Smooth muscle cell (in vitro differentiated cells): Measurements from ENCODE around the gene MCM9. TPM values are rescaled to one million over a fixed set of nuclear protein-coding genes. Genes with fewer than 3 reads are reported as not detected.

ENCODE experiments used
- DNase-seq: peaks from one replicate; lab custom pipeline; 2025; ENCODE audit not compliant: unreplicated experiment; lab: John Stamatoyannopoulos, UW
- H2AFZ ChIP-seq: fragments of 200-600 bp; sonication (generic); 2 replicates; pipeline ENCODE4 v1.6.0; 2016; ENCODE audit warnings: antibody characterized with exemption, low read depth, mild to moderate bottlenecking
- H3F3A ChIP-seq: fragments of 200-600 bp; sonication (generic); 2 replicates; pipeline ENCODE4 v1.6.0; 2017; ENCODE audit warnings: antibody characterized with exemption, low read depth
- H3K27ac ChIP-seq: fragments of 200-600 bp; sonication (generic); 2 replicates; pipeline ENCODE4 v1.5.1; 2016; ENCODE audit warnings: low read depth, mild to moderate bottlenecking
- H3K27me3 ChIP-seq: fragments of 200-600 bp; sonication (generic); 2 replicates; pipeline ENCODE4 v1.6.1; 2016; ENCODE audit warnings: low read depth, mild to moderate bottlenecking
- H3K36me3 ChIP-seq: fragments of 200-600 bp; sonication (generic); 2 replicates; pipeline ENCODE4 v1.5.1; 2016; ENCODE audit warnings: low read depth
- H3K4me1 ChIP-seq: fragments of 200-600 bp; sonication (generic); 2 replicates; pipeline ENCODE4 v1.5.1; 2016; ENCODE audit warnings: low read depth
- H3K4me2 ChIP-seq: fragments of 200-600 bp; sonication (generic); 2 replicates; pipeline ENCODE4 v1.6.0; 2016; ENCODE audit warnings: mild to moderate bottlenecking
- H3K4me3 ChIP-seq: fragments of 200-600 bp; sonication (generic); 2 replicates; pipeline ENCODE4 v1.5.1; 2016; ENCODE audit warnings: mild to moderate bottlenecking
- H3K79me2 ChIP-seq: fragments of 200-600 bp; sonication (generic); 2 replicates; pipeline ENCODE4 v1.6.0; 2016; ENCODE audit warnings: low read depth, mild to moderate bottlenecking
- H3K9ac ChIP-seq: fragments of 200-600 bp; sonication (generic); 2 replicates; pipeline ENCODE4 v1.6.0; 2016; ENCODE audit warnings: low read depth
- H3K9me3 ChIP-seq: fragments of 200-600 bp; sonication (generic); replicated peaks from 2 replicates; pipeline ENCODE4 v1.5.1; 2016; ENCODE audit warnings: low read depth
- H4K20me1 ChIP-seq: fragments of 200-600 bp; sonication (generic); 2 replicates; pipeline ENCODE4 v1.6.0; 2016; ENCODE audit warnings: low read depth
- WGBS: methylation state at CpG from one replicate; pipeline ENCODE4 v1.1.7; 2016; ENCODE audit warnings: low lambda C conversion rate; 5-methylcytosine and 5-hydroxymethylcytosine counted together
- polyA plus RNA-seq: library from polyadenylated mRNA; unstranded; fragments of >200 nt; fragmentation: Nextera tagmentation; extraction: Ambion mirVana; gene quantifications from 2 replicates; pipeline ENCODE4 v1.2.1, GENCODE V29; 2016
- total RNA-seq: library from RNA; depleted of rRNA; stranded (reverse); fragments of >200 nt; gene quantifications from 2 replicates; pipeline ENCODE4 v1.2.3, GENCODE V29; 2014
- TF ChIP-seq, protein P1 (sequence below): fragments of 200-600 bp; sonication (generic); IDR thresholded peaks from 2 replicates; pipeline ENCODE4 v1.5.1; 2017; ENCODE audit warnings: borderline replicate concordance, mild to moderate bottlenecking, antibody characterized with exemption; ENCODE audit not compliant: insufficient read depth, poor library complexity, severe bottlenecking

MCM9 gene
- total and polyA plus RNA-seq, 2 experiments from 2014 or later: 3.8 to 7.8 TPM

GRCh38 chr6:118784641-118785164 is 150.3 kb downstream of the MCM9 start:
- Histone ChIP-seq H3K79me2 (no peaks in the 10 kb centered on the region), H3K9ac (no peak overlapping the region), H3K4me3 (no peak overlapping the region), H2AFZ (no peak overlapping the region), H3K27ac (no peak overlapping the region), H3K36me3 (no peaks in the 10 kb centered on the region), H3K27me3 (peaks cover 4% of the 10 kb centered on the region), H4K20me1 (no peaks in the 10 kb centered on the region), H3K4me1 (no peaks in the 10 kb centered on the region), H3F3A (no peaks in the 10 kb centered on the region), H3K9me3 (no peaks in the 10 kb centered on the region), H3K4me2 (peak overlapping the region; percentile 46)
- no peak for DNase-seq
- TF ChIP-seq, protein P1, sequence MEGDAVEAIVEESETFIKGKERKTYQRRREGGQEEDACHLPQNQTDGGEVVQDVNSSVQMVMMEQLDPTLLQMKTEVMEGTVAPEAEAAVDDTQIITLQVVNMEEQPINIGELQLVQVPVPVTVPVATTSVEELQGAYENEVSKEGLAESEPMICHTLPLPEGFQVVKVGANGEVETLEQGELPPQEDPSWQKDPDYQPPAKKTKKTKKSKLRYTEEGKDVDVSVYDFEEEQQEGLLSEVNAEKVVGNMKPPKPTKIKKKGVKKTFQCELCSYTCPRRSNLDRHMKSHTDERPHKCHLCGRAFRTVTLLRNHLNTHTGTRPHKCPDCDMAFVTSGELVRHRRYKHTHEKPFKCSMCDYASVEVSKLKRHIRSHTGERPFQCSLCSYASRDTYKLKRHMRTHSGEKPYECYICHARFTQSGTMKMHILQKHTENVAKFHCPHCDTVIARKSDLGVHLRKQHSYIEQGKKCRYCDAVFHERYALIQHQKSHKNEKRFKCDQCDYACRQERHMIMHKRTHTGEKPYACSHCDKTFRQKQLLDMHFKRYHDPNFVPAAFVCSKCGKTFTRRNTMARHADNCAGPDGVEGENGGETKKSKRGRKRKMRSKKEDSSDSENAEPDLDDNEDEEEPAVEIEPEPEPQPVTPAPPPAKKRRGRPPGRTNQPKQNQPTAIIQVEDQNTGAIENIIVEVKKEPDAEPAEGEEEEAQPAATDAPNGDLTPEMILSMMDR: no peak
- 81% methylated on average over 5 of the region's 5 CpGs for WGBS

DNA sequence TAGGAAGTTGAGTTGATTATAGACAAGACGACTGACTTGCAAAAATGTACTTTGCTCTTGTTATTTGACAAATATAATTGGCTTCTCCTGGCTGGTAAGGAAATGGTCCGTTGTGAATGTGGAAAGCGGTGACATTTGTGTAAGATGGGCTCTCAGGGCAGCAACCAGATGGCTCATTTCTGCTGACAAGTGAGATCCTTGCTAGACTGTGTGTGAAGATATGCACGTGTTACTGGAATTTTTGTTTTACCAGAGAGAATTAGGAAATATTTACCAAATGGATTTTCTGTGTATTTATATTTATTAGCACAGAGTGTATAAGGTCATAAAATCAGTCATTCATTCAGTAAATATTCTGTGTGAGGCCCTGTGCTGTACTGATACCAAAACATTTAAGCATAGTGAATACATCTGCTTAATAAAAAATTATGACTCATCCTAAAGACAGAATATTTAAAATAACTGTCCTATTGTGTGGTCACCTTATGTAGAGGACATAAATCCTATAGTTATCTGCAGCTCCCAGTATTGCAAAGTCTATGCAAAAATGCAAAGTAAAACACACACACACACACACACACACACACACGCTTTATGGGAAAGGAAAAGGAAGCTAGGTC is 150.9 kb downstream of the MCM9 start:
- Histone ChIP-seq H3K27ac (no peak overlapping the region), H4K20me1 (no peaks in the 10 kb centered on the region), H3K36me3 (no peaks in the 10 kb centered on the region), H3F3A (no peaks in the 10 kb centered on the region), H3K9ac (no peak overlapping the region), H3K4me1 (no peaks in the 10 kb centered on the region), H3K9me3 (no peaks in the 10 kb centered on the region), H3K4me3 (no peak overlapping the region), H3K27me3 (peaks cover 6% of the 10 kb centered on the region), H2AFZ (no peak overlapping the region), H3K79me2 (no peaks in the 10 kb centered on the region), H3K4me2 (peak overlapping the region; percentile 1)
- WGBS: 46% methylated on average over 5 of the region's 5 CpGs
- TF ChIP-seq, protein P1: no peak
- DNase-seq: no peak

GRCh38 chr6:118782651-118783050 is 152.3 kb downstream of the MCM9 start:
- Histone ChIP-seq H2AFZ (no peak overlapping the region), H3K36me3 (no peaks in the 10 kb centered on the region), H3F3A (no peaks in the 10 kb centered on the region), H4K20me1 (no peaks in the 10 kb centered on the region), H3K79me2 (no peaks in the 10 kb centered on the region), H3K9me3 (no peaks in the 10 kb centered on the region), H3K9ac (no peak overlapping the region), H3K4me3 (no peak overlapping the region), H3K27me3 (peaks cover 6% of the 10 kb centered on the region), H3K4me1 (no peaks in the 10 kb centered on the region), H3K27ac (no peak overlapping the region), H3K4me2 (no peak overlapping the region)
- DNase-seq: no peak
- WGBS: 91% methylated on average over 3 of the region's 3 CpGs
- TF ChIP-seq, protein P1: no peak

- Histone ChIP-seq H3K4me1 (no peaks in the 10 kb centered on the region), H3F3A (no peaks in the 10 kb centered on the region), H3K79me2 (no peaks in the 10 kb centered on the region), H2AFZ (no peak overlapping the region), H3K4me3 (no peak overlapping the region), H3K36me3 (no peaks in the 10 kb centered on the region), H3K9ac (no peak overlapping the region), H3K27ac (no peak overlapping the region), H3K4me2 (no peak overlapping the region), H3K27me3 (peaks cover 6% of the 10 kb centered on the region), H4K20me1 (no peaks in the 10 kb centered on the region), H3K9me3 (no peaks in the 10 kb centered on the region)
- TF ChIP-seq, protein P1: no peak
- no peak for DNase-seq
- 66% methylated on average over 2 of the region's 2 CpGs for WGBS
Measured at GRCh38 chr6:118781897-118782296, 153.1 kb downstream of the MCM9 start.
